Measurements from ENCODE around the gene ACSBG1.

Gene ACSBG1

DNA sequence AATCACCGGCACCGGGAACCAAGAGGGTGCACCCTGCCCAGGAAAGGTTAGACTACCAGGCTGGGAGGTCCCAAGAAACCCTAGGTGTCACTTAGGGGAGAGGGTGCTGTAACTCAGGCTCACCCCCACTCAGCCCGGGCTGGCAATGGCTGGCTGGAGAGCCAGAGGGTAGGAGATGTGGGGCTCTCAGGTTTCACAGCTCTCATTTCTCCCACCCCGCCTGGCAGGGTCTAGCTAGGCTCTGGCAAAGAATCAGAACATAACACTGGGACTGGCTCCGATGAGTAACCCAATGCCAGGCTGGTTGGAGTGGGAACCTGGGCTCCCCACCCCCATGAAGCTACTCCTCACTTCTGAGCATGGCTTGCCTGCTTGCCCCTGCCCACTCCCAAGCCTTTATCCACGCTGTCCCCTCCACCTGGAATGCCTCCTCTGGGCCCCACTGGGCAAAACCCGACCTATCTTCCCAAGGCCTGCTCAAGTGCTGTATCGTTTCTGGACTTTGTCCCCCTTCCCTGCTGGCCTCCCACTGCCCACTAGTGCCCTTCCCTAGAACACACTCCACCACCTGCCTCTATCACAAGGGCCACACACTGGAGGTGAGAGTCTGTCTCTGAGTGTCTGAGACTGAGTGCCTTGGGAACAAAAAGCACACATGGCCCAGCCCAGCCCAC, 105.2 kb downstream of the ACSBG1 start:
- no peak for DNase-seq

DNA sequence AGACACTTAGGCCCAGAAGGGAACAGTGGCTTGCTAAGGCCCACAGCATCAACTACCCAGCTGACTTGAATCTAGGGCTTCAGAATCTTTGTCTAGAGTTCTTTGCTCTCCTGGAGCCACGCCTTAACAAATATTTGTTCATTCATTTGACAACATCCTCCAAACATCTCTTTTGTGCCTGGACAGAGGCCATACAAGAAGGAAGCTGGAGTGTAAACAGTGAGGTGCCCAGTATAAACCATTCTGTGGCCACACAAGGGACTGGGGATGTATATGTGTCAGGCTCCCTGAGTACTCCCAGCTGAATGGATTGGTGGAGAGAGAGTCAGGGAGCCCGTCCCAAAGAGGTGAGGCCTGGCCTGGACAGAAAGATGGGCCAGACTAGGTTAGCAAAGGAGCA, 106.5 kb downstream of the ACSBG1 start:
- DNase-seq, result no peak

DNA sequence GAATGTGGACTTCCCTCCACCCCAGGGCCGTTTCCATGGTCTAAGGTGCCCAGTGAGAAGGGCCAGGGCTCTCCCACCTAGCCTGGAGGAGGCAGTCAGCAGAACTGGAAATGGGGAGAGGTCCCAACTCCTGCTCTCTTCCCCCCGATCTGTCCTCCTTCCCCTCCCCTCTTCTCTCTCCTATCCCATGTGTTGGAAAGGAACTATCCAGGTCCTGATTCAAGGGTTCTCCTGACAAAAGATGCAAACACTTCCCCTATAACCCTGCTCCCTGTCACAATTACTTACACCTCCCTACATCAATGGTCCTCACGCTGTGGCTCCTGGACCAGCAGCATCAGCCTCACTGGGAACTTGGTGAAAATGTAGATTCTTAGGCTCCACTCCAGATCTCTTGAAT, 109.1 kb downstream of the ACSBG1 start:
- DNase-seq, result no peak

DNA sequence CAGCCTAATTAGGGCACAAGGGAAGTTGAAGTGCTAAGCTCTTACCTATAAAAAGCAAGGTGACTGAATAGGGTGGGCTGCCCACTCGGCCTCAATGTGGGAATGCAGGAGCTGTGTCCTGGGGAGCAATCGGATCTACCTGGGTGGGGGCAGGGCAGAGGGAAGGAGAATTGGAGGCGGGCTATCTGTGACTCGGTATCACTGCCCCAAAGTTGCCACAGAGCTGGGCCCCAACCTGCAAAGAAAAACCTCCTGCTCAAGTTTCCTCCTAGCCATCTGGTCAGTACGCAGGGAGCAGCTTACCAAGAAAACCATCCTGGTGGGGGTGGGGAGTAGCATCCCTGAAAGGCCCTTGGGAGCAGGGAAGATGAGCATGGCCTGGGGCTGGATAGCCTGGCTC, 113.8 kb downstream of the ACSBG1 start:
- no peak for DNase-seq

Data from amniotic stem cell (primary cell).